RCC 7860 (cell line): Measurements from ENCODE around the gene RABL2A.
"Not testable (repeated sequence)": the region's sequence is repeated elsewhere in the genome, so short reads cannot be mapped to it uniquely, and the experiment has no call there.

Source experiments
- DNase-seq: peaks from one replicate; pipeline ENCODE4 v3.0.0-alpha.2; 2015; ENCODE audit warnings: low spot score
- FAIRE-seq: peaks from 2 replicates; lab custom pipeline; 2012; peaks lifted over from hg19 to GRCh38; lab: Jason Lieb, UNC

The RABL2A gene

DNA sequence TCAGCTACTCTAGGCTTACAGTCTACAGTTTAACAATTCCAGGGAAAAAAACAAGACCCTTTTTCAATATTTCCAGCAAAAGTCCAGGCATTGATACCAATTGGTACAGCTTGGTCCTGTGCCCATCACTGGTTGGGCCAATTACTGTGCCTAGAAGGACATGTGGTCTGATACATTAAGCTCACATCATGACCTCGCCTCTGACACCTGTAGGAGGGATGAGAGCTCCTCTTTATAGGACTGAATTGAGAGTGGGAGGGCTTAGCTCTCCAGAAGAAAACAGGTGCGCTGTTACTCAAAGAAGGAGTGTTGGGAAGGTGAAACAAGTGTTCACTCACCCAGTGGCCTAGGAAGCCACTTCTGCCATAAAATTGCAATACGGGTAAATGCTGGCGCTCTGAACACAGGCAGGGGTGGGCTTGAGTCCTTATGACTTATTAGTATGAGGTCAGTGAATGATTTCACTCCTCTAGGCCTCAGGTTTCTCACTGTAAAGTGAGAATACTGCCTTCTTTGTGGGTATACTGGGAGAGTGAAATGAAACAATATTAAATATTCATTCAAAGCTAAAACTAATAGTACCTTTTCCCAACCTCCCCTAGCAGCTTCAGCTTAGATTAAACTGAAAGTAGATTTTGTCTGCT is 49.7 kb downstream of the RABL2A start:
- DNase-seq (no peak), FAIRE-seq (no peak)

DNA sequence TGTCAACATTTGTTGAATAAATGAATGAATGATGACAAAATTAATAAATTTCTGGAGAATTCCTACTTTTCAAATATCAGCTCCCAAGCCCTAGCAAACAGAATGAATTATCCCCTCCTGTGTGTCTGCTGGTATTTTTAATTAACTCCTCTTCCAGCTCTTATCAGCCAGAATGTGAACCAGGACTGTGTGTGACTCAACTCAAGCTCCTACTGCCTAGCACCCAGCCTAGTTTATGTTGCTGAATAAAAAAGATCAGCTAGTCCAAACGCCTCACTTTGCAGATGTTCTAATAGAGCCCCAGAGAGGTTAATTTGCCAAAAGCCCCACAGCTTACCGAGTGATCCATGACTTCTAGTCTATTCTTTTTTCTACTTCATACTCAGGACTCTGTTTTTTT is 50.3 kb downstream of the RABL2A start:
- DNase-seq (no peak), FAIRE-seq (no peak)

DNA sequence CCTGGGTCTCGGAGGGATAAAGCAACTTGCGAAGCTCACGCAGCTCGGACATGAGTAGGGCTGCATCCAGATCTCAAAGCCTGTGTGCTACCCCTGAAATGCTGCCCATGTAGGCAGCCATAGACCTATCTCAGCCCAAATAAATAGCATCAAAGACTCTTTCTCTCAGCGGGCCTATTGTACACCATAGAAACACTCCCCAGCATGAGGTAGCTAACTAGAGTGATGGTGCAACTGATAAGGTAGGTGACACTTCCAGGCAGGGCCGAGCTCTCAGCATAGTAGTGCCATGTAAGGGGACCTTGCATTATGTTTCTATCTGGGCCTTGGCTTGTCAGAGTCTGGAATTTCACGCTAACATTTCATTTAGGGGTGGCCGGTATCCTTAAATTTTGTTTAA is 52.4 kb downstream of the RABL2A start:
- no peak for FAIRE-seq
- no peak for DNase-seq

DNA sequence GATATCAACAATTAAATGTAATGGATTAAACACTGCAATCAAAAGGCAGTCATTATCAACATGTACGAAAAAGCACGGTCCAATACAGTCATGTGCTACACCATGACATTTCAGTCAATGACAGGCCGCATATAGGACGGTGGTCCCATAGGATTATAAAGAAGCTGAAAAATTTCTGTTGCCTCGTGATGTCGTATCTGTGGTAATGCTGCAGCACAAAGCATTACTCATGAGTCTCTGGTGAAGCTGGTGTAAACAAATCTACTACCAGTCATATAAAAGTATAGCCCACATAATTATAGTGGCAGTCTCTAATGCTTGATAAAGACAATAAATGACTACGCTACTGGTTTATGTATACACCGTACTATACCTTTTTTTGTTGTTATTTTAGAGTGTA is 58.4 kb downstream of the RABL2A start:
- no peak for DNase-seq
- FAIRE-seq: no peak

DNA sequence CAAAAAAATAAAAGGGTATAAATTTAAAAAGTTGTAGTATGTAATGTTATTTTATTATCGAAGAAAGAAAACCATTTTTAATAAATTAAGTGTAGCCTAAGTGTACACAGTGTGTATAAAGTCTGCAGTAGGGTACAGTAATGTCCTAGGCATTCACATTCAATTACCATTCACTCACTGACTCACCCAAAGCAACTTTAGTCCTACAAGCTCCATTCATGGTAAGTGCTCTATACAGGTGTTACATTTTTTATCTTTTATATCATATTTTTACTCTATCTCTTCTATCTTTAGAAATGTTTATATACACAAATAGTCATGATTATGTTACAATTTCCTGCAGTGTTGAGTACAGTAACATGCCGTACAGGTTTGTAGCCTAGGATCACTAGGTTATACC is 59.5 kb downstream of the RABL2A start:
- no peak for FAIRE-seq
- no peak for DNase-seq

DNA sequence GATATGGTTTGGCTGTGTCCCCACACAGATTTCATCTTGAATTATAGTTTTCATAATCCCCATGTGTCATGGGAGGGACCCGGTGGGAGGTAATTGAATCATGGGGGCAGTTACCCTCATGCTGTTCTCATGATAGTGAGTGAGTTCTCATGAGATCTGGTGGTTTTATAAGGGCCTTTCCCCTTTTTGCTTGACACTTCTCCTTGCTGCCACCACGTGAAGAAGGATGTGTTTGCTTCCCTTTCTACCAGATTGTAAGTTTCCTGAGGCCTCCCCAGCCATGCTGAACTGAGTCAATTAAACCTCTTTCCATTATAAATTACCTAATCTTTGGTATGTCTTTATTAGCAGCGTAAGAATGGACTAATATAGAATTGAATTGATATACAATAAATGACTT is 63.8 kb downstream of the RABL2A start:
- DNase-seq, FAIRE-seq: not testable (repeated sequence)
